NCI-H128 (cell line): ENCODE results near the gene UBE2E3.
A peak's percentile ranks its signal among the peaks of the same experiment; 100 is the strongest.
"Not testable (repeated sequence)": the region's sequence is repeated elsewhere in the genome, so short reads cannot be mapped to it uniquely, and the experiment has no call there.

ENCODE experiments used
- DNase-seq: peaks from one replicate; lab custom pipeline; 2025; ENCODE audit not compliant: unreplicated experiment; lab: John Stamatoyannopoulos, UW

Gene UBE2E3

DNA sequence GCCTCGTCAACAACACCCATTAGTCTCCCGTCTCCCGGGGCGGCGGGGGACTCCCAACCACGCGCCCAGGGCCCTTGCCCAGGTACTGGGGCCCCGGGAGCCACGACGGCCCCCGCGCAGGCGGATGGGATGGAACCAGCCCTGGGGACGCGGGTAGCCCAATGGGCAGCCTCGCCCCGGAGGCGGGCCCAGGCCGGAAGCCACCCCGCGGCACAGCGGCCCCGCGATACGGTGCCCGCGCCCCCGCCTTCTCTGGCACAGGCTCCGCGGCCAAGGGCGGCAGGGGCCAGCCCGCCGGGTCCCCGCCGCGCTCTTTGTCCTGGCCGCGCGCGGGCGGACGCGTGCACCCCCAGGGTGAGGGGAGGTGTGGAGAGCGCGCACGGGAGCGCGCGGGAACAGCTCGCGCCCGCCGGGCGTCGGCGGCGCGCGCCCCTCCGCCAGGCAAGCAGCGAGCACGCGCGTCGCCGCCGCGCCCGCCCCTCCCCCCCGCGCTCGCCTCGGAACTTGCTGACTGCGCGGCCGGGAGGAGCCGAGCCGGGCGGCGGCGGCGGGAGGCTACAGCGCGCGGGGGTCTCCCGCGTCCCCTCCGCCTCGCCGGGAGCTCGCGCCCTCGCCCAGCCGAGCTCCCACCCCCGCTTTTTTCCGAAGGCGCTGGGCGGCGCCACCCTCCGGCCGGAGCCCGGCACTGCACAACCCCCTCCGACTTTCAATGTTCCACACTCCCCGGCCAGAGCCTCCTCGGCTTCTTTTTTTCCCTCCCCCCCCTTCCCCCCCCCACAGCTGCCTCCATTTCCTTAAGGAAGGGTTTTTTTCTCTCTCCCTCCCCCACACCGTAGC lies at the start of gene UBE2E3:
Gene UBE2E3, plus strand, starts transcription at position 500 of the 837 bp plus-strand sequence. CDS start 1,438 bp downstream, outside the sequence.
- peak; percentile 37 for DNase-seq

DNA sequence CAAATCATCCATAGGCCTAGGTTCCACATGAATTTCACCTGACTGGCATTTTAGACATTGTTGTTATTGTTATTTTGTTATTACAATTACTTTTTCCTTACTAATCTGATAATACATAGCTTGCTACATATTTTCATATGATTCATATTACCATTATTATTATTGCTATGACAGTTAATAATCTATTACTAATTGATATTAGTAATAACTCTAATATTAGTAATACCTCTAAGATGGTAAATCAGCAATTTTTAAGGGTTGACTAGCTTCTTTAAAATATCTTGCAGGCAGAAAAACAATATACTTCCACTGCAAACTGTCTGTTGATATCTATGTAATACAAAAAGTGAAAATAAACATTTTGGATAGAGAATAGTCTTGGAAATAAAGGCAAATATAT lies 48.6 kb upstream of the UBE2E3 start:
- DNase-seq: no peak

- DNase-seq: no peak
These were observed 47.1 kb upstream of the UBE2E3 start for GRCh38 chr2:180933332-180933731.

DNA sequence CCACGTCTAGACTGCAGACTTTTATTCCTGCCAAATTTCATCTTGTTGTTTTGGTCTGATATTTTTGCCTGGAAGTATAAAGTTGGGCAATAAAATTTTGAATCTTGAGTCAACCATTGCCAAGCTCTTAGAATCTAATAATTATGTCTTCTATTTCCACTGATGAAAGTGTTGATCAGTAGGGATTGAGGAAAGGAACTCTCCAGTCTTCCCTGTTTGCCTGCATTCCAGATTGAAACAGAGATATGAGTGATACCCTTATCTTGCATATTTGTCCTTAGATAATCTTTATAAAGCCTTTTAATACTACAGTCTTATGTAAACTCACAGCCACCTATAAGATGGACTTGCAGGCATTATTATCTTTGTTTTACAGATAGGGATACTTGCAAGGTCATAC lies 45.5 kb upstream of the UBE2E3 start:
- no peak for DNase-seq

DNA sequence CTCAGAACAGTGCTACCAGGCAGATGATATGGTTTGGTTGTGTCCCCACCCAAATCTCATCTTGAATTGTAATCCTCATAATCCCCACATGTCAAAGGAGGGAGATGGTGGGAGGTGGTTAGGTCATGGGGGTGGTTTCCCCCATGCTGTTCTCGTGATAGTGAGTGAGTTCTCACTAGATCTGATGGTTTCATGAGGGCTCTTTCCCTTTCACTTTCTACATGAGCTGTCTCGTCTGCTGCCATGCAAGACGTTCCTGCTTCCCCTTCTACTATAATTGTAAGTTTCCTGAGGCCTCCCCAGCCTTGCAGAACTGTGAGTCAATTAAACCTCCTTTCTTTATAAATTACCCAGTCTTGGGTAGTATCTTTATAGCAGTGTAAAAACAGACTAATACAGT lies 42.9 kb upstream of the UBE2E3 start:
- not testable (repeated sequence) for DNase-seq

GRCh38 chr2:180938451-180938850 lies 42.0 kb upstream of the UBE2E3 start:
- DNase-seq: no peak

DNA sequence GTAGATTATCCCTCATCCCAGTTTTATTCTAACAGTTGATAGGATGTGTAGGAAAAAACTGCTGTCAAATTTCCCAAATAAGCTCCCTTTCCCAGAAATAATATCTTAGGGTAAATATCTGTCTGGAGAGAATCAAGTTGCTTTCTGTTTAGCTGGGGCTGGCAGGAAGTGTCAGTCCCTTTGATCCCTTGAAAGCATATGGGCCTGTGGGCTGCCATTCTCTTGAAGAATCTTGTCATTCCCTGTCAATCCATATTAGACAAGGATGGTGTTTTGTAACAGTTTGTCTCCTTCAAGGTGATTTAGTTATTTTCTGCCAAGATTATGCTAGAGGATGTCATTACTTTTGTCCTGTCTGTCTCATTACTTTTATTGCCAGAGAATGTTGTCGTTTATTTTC lies 37.1 kb upstream of the UBE2E3 start:
- DNase-seq: no peak

- DNase-seq: no peak
These were observed 36.0 kb upstream of the UBE2E3 start for GRCh38 chr2:180944372-180944771.

DNA sequence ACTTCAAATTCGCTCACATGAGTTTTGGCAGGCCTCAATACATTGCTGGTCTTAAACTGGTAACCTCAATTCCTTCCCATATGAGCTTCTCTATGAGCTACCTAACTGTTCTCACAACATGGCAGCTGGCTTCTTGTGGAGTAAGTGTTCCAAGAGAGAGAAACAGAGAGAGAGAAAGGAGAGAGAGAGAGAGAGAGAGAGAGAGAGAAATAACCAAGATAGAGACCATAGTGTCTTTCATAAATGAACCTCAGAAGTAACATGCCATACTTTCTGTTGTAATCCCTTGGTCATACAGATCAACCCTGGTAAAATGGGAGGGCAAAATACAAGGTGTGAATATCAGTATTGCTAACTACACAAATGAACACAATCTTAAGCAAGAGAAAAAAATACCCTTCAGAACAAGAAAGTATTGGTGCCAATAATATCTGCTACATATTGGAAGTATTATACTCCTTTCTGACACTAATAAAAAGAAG lies 33.2 kb upstream of the UBE2E3 start:
- DNase-seq: no peak

GRCh38 chr2:180949896-180950295 lies 30.5 kb upstream of the UBE2E3 start:
- no peak for DNase-seq

DNA sequence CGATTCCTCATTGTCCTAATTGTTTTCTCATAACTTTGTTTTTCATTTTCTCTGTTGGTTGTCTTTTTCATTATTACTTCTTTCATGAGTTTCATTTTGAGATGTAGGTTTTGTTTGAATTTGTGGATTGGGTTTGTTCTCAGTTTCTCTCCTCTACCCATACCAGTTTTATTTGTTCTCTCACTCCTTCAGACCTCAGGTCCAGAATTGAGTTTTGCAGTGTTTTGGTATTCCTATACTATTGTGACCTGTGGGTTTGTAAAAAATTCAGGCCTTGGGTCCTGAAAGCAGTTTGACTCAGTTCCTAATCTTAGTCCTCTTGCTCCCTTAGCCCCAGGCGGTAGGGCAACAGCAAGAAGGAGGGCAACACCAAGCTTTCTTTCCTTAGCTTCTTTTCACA lies 28.3 kb upstream of the UBE2E3 start:
- no peak for DNase-seq

DNA sequence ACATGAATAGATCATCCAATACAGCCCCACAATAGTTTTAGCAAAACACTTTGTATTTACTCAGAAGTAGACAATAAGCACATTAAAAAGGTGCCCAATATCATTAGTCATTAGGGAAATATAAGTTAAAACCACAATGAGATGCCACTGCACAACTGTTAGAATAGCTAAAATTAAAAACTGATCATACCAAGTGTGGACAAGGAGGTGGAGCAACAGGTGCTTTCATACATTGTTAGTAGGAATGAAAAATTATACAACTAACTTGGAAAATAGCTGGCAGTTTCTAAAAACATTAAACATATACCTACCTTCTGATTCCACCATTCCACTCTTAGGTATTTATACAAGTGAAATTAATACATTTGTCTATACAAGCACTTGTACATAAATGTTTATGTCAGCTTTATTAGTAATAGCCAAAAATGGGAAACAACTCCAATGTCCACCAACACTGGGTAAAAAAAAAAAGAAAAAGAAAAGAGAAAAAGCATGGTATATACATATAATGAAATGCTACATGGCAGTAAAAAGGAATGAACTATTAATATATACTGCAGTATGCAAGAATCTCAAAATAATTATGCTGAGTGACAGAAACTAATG lies 27.6 kb upstream of the UBE2E3 start:
- no peak for DNase-seq

- DNase-seq: no peak
These were observed 26.9 kb upstream of the UBE2E3 start for GRCh38 chr2:180953550-180953949.

DNA sequence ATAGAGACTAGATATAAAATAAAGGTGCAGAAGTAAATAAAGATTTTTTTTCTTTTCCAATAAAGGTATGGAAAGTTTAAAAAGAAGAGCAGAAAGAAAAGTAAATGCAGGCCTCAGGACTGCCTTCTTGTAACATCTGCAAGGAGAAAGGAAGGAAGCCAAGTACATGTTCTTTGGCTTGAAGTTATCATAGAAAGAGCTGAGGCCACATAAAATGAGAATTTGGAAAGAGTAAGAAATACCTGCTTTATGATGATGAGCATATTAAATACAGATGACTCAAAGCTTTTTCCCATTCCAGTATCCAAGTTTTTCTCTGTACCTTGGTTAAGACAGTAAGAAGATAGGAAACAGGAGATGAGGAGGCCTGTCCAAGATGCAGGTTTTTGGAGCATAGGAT lies 25.3 kb upstream of the UBE2E3 start:
- DNase-seq: no peak

GRCh38 chr2:180959787-180960186 lies 20.6 kb upstream of the UBE2E3 start:
- no peak for DNase-seq

- no peak for DNase-seq
These were observed 19.4 kb upstream of the UBE2E3 start for GRCh38 chr2:180960982-180961381.

DNA sequence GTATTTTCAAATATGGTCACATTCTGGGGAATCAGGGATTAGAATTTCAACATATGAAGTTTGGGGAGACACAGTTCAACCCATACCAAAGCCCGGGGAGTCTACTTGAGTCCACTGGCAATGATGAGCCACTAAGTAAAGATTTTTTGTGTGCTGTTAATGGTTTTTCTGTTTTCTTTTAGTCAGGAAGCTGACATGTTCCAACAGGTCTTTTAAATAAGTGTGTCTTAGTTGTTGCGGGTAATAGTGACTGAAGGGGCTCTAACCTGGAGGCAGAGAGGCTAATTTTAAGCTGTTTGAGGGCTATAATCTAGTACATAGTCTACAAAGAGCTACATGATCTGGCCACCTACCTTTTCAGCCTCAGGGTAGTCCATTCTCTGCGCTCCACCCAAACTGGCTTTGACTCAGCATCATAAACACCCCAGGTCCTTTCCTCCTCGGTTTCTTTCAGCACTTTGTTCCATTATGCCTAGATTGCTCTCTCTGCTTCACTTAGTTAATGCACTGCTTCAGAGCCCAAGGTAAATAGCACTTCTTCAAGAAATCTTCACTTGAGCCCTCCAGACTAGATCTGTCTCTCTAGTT lies 17.6 kb upstream of the UBE2E3 start:
- DNase-seq: no peak

- DNase-seq: no peak
These were observed 14.0 kb upstream of the UBE2E3 start for GRCh38 chr2:180966378-180966777.

GRCh38 chr2:180969124-180969523 lies 11.3 kb upstream of the UBE2E3 start:
- no peak for DNase-seq

GRCh38 chr2:180970016-180970415 lies 10.4 kb upstream of the UBE2E3 start:
- no peak for DNase-seq

DNA sequence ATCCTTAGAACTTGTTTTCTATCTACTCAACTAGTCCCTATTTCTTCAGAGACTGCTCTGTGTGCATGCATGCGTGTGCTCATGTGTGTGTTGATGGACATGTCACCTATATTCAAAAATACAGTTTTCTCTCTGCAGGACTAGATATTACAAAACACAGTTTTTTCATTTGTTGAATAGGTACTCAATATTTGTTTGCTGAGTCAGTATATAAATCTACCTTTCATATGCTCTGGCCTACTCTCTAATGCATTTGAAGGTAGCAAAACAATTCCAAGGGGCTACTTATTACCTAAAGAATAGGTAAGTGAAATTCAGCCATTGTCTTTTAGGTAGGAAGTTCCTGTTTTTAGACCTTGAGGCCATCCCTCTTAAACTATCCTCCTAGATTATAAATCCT lies 8.6 kb upstream of the UBE2E3 start:
- DNase-seq: no peak

DNA sequence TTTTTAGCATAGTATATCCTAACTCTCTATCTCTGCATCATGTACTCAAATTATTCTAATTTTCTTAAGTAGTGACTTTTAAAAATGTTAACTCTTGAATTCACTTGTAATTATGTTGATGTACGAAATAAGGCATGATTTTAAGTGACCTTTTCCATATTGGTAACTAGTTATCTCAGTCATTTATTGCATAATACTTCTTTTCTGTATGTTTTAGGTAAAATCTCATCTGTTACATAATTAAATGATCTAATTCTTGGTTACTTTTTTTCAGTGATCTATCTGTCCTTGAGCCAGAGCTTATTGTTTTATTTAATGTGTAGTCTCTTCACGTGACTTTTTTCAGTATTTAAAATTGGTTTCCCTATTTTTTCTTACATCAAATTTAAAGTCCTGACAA lies 4.8 kb upstream of the UBE2E3 start:
- no peak for DNase-seq
